Measurements from ENCODE around the gene TAAR2. TPM values are rescaled to one million over a fixed set of nuclear protein-coding genes. Genes with fewer than 3 reads are reported as not detected.

TAAR2 gene
- total and polyA plus RNA-seq, 2 of the 13 experiments (the other 11 are each of a cell fraction or from before 2014, with no cell fraction given): not detected

GRCh38 chr6:132616677-132617076, 7.4 kb downstream of the TAAR2 start:
- Histone ChIP-seq H4K20me1 (ENCODE audit: insufficient read depth, low read length) (no peaks in the 10 kb centered on the region), H3K4me3 (replicated peaks in 1 of 3; ENCODE audit: insufficient read depth in 1 of 3, low read depth in 2 of 3, low read length in 3 of 3) (no peak overlapping the region), H3K79me2 (ENCODE audit: insufficient read depth, low read length) (no peaks in the 10 kb centered on the region), H3K4me2 (ENCODE audit: low read depth, low read length) (no peak overlapping the region), H3K4me1 (ENCODE audit: insufficient read depth, low read length) (peaks cover 10% of the 10 kb centered on the region; the same call in 1 of the 2 replicates), H3K27ac (ENCODE audit: extremely low read length, insufficient read depth, low read length) (no peak overlapping the region), H3K9ac (ENCODE audit: insufficient read depth, low read depth, low read length) (no peak overlapping the region), H3K27me3 (ENCODE audit: control insufficient read depth in 1 of 2, insufficient read depth in 2 of 2, low read length in 2 of 2) (no peaks in the 10 kb centered on the region), H3K9me3 (ENCODE audit: low read length) (no peaks in the 10 kb centered on the region), H2AFZ (ENCODE audit: low read length) (no peak overlapping the region), H3K36me3 (replicated peaks in 1 of 2; ENCODE audit: control insufficient read depth in 1 of 2, insufficient read depth in 2 of 2, low read length in 2 of 2) (no peaks in the 10 kb centered on the region)
- DNase-seq (ENCODE audit: low spot score) (no peak), ATAC-seq (no peak), FAIRE-seq (no peak)
- ChIA-PET POLR2A (no interaction called here), CTCF (ENCODE audit: low intra/inter-chr PET ratio, low total read pairs) (no interaction called here)
- 0% methylated on average over 1 of the region's 1 CpG for WGBS (ENCODE audit: low lambda C conversion rate)
- intact Hi-C loops (cut with micrococcal nuclease; ENCODE audit: unreplicated experiment) (no loop called here), in situ Hi-C loops (cut with HindIII; ENCODE audit: extremely low pct_ligation_motif_present, low pct_unique_long_range_greater_than_20kb) (no loop called here)
- no TSS peak for BruUV-seq (replicated peaks)
- TF ChIP-seq HMG20A (CRISPR knock-in tag; IDR thresholded peaks at IDR 0.05; ENCODE audit: borderline replicate concordance): no peak
- no peak for TF ChIP-seq NPAS2 (CRISPR knock-in tag; IDR thresholded peaks at IDR 0.05; ENCODE audit: borderline replicate concordance)
- TF ChIP-seq POLR2G (IDR thresholded peaks at IDR 0.05; ENCODE audit: low read depth, low read length): no peak
- no peak for TF ChIP-seq ZNF703 (CRISPR knock-in tag; IDR thresholded peaks at IDR 0.05; ENCODE audit: borderline replicate concordance)
- TF ChIP-seq AHDC1 (CRISPR knock-in tag; IDR thresholded peaks at IDR 0.05; ENCODE audit: borderline replicate concordance): no peak
- TF ChIP-seq PPARG (CRISPR knock-in tag; conservative IDR thresholded peaks at IDR 0.05): no peak
- no peak for TF ChIP-seq GATA4 (IDR thresholded peaks at IDR 0.05; ENCODE audit: borderline replicate concordance, low read depth)
- no peak for TF ChIP-seq ZNF597 (CRISPR knock-in tag; IDR thresholded peaks at IDR 0.05)
- no peak for TF ChIP-seq ZNF639 (CRISPR knock-in tag; conservative IDR thresholded peaks at IDR 0.05)
- no peak for TF ChIP-seq FOXJ3 (CRISPR knock-in tag; IDR thresholded peaks at IDR 0.05; ENCODE audit: borderline replicate concordance)
- no peak for TF ChIP-seq BRF2 (CRISPR knock-in tag; IDR thresholded peaks at IDR 0.05)
- no peak for TF ChIP-seq ZBTB44 (CRISPR knock-in tag; IDR thresholded peaks at IDR 0.05)
- no peak for TF ChIP-seq ZNF136 (CRISPR knock-in tag; IDR thresholded peaks at IDR 0.05; ENCODE audit: low read depth)
- TF ChIP-seq NFIC (IDR thresholded peaks at IDR 0.05; ENCODE audit: low read length): no peak
